HEK293 (cell line): Measurements from ENCODE around the gene TTC7B.

Source experiments
- CTCF ChIA-PET: fragments of 350-600 bp; formaldehyde crosslinking; extraction: SDS; loops from one replicate; lab custom pipeline; 2021; ENCODE audit warnings: antibody characterized with exemption; lab: Yijun Ruan, JAX
- POLR2A ChIA-PET: fragments of 300-600 bp; formaldehyde crosslinking; extraction: SDS; loops from one replicate; lab custom pipeline; 2020; ENCODE audit warnings: antibody characterized with exemption, inconsistent platforms; lab: Yijun Ruan, JAX
- H3K27ac ChIP-seq: fragments of 200-500 bp; sonication (Bioruptor generic); 2 replicates; pipeline ENCODE4 v1.5.1; 2014; ENCODE audit warnings: low read depth, low read length, control low read depth, inconsistent platforms; ENCODE audit errors: extremely low read depth
- H3K36me3 ChIP-seq, 2 experiments: fragments of 200-500 bp in 1 of 2; sonication (Bioruptor generic) in 1 of 2; 1 replicate in 1 of 2; 2 replicates in 1 of 2; pipeline ENCODE4 v1.5.1; 2014 to 2017; ENCODE audit warnings: inconsistent platforms in 2 of 2, low read length in 2 of 2; ENCODE audit not compliant: control insufficient read depth in 2 of 2, insufficient read depth in 1 of 2
- H3K4me1 ChIP-seq: fragments of 200-500 bp; sonication (Bioruptor generic); 2 replicates; pipeline ENCODE4 v1.5.1; 2014; ENCODE audit warnings: mild to moderate bottlenecking, low read length, inconsistent platforms; ENCODE audit not compliant: control insufficient read depth, insufficient read depth
- H3K4me3 ChIP-seq: 2 replicates; pipeline ENCODE4 v1.5.1; 2011; ENCODE audit warnings: low read depth, mild to moderate bottlenecking, control low read depth, low read length, moderate library complexity
- H3K9me3 ChIP-seq: fragments of 200-500 bp; sonication (Bioruptor generic); 2 replicates; pipeline ENCODE4 v1.5.1; 2014; ENCODE audit warnings: low read depth, low read length, inconsistent platforms; ENCODE audit not compliant: control insufficient read depth, insufficient read depth
- HOXA7 ChIP-seq: sonication (generic); formaldehyde crosslinking; IDR thresholded peaks from 2 replicates; pipeline ENCODE4 v1.8.1; 2022; ENCODE audit warnings: missing genetic modification reagents, borderline replicate concordance
- IKZF3 ChIP-seq: fragments of 450-650 bp; IDR thresholded peaks from 2 replicates; pipeline ENCODE4 v1.5.0; 2018; ENCODE audit warnings: missing biosample characterization, mild to moderate bottlenecking, missing genetic modification characterization, moderate library complexity
- KLF10 ChIP-seq: fragments of 450-650 bp; IDR thresholded peaks from 2 replicates; pipeline ENCODE4 v1.5.1; 2018; ENCODE audit warnings: missing biosample characterization, mild to moderate bottlenecking, missing genetic modification characterization
- SP7 ChIP-seq: fragments of 450-650 bp; formaldehyde crosslinking; IDR thresholded peaks from 2 replicates; pipeline ENCODE4 v1.5.1; 2016; ENCODE audit warnings: missing biosample characterization, missing genetic modification characterization
- YY2 ChIP-seq: fragments of 450-650 bp; formaldehyde crosslinking; IDR thresholded peaks from 2 replicates; pipeline ENCODE4 v1.5.1; 2016; ENCODE audit warnings: missing biosample characterization, missing genetic modification characterization
- ZNF112 ChIP-seq: fragments of 450-650 bp; formaldehyde crosslinking; IDR thresholded peaks from 2 replicates; pipeline ENCODE4 v1.5.0; 2017; ENCODE audit warnings: missing biosample characterization, missing genetic modification characterization
- ZNF133 ChIP-seq: fragments of 450-650 bp; formaldehyde crosslinking; IDR thresholded peaks from 2 replicates; pipeline ENCODE4 v1.5.1; 2016; ENCODE audit warnings: missing biosample characterization, missing genetic modification characterization
- ZNF23 ChIP-seq: fragments of 450-650 bp; formaldehyde crosslinking; IDR thresholded peaks from 2 replicates; pipeline ENCODE4 v1.5.1; 2016; ENCODE audit warnings: missing biosample characterization, missing genetic modification characterization, borderline replicate concordance
- ZNF48 ChIP-seq: fragments of 450-650 bp; formaldehyde crosslinking; IDR thresholded peaks from 2 replicates; pipeline ENCODE4 v1.5.1; 2016; ENCODE audit warnings: missing biosample characterization, missing genetic modification characterization
- ZNF521 ChIP-seq: fragments of 450-650 bp; formaldehyde crosslinking; IDR thresholded peaks from 2 replicates; pipeline ENCODE4 v1.5.1; 2017; ENCODE audit warnings: missing biosample characterization, mild to moderate bottlenecking, missing genetic modification characterization
- ZNF677 ChIP-seq: fragments of 450-650 bp; IDR thresholded peaks from 2 replicates; pipeline ENCODE4 v1.5.0; 2018; ENCODE audit warnings: missing biosample characterization, mild to moderate bottlenecking, missing genetic modification characterization, moderate library complexity
- ZSCAN23 ChIP-seq: fragments of 450-650 bp; formaldehyde crosslinking; IDR thresholded peaks from 2 replicates; pipeline ENCODE4 v1.5.1; 2016; ENCODE audit warnings: missing biosample characterization, missing genetic modification characterization
- TF ChIP-seq, protein P1 (sequence below): fragments of 450-650 bp; formaldehyde crosslinking; IDR thresholded peaks from 2 replicates; pipeline ENCODE4 v1.5.1; 2016; ENCODE audit warnings: missing biosample characterization, missing genetic modification characterization
- TF ChIP-seq, protein P2 (sequence below): fragments of 450-650 bp; formaldehyde crosslinking; IDR thresholded peaks from 2 replicates; pipeline ENCODE4 v1.5.1; 2016; ENCODE audit warnings: missing biosample characterization, missing genetic modification characterization
- TF ChIP-seq, protein P3 (sequence below): fragments of 450-650 bp; formaldehyde crosslinking; IDR thresholded peaks from 2 replicates; pipeline ENCODE4 v1.5.1; 2017; ENCODE audit warnings: missing biosample characterization, missing genetic modification characterization
- TF ChIP-seq, protein P4 (sequence below): fragments of 450-650 bp; formaldehyde crosslinking; IDR thresholded peaks from 2 replicates; pipeline ENCODE4 v1.5.1; 2016; ENCODE audit warnings: missing biosample characterization, missing genetic modification characterization, low read depth
- TF ChIP-seq, protein P5 (sequence below): fragments of 450-650 bp; formaldehyde crosslinking; IDR thresholded peaks from 2 replicates; pipeline ENCODE4 v1.5.1; 2016; ENCODE audit warnings: missing biosample characterization, missing genetic modification characterization
- TF ChIP-seq, protein P6 (sequence below): fragments of 450-650 bp; IDR thresholded peaks from 2 replicates; pipeline ENCODE4 v1.5.1; 2018; ENCODE audit warnings: missing biosample characterization, mild to moderate bottlenecking, missing genetic modification characterization

The TTC7B gene

DNA sequence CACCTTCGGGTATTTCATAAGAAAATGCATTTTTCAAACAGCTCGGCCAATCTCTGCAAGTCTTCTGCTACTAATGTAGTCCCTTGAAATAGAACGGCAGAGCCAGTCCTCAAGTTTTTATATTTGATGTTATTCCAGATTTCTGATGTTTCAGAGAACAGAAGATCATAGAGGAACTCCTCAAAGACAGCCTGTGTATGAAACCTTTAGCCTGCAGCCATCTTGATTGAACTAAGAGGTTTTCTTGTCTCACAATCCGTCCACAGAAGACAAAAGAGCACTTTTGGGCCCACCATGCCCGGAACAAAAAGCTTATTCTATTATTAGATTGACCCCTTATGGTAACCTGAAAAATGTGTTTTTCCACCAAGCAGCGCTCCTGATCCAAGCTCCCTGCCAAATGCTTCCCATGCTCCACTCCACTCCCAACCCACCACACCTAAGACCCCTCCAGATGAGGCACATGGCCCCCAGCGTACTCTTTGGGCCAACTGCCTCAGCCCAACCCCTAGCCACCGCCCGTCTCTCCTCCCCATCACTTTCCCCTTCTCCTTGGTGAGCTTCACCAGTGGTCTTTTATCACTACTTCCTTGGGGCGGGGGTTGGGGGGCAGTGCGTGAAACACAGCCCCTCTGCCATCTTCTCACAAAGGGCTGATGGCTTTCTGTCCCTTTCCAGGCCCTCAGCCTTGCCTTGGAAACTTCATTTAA is 243.6 kb downstream of the TTC7B start:
- no peak overlapping the region for H3K4me3 ChIP-seq
- H3K27ac ChIP-seq, result no peak overlapping the region
- ChIA-PET CTCF (interaction anchor here (0.8 kb wide), 1 partner anchor 125 kb away, joined by 3 read pairs; no protein-coding TSS in a partner anchor), POLR2A (no interaction called here)
- peaks cover 0 to 15% of the 10 kb centered on the region in 2 experiments; a peak in 1 of 3 replicates for H3K36me3 ChIP-seq
- no peaks in the 10 kb centered on the region for H3K9me3 ChIP-seq
- no peaks in the 10 kb centered on the region for H3K4me1 ChIP-seq
- TF ChIP-seq SP7 (tag by site-specific recombination) (no peak), ZNF23 (tag by site-specific recombination) (no peak), ZNF521 (tag by site-specific recombination) (no peak), ZNF133 (tag by site-specific recombination) (no peak), ZNF112 (tag by site-specific recombination) (no peak), ZSCAN23 (tag by site-specific recombination) (no peak)
- TF ChIP-seq, protein P1, sequence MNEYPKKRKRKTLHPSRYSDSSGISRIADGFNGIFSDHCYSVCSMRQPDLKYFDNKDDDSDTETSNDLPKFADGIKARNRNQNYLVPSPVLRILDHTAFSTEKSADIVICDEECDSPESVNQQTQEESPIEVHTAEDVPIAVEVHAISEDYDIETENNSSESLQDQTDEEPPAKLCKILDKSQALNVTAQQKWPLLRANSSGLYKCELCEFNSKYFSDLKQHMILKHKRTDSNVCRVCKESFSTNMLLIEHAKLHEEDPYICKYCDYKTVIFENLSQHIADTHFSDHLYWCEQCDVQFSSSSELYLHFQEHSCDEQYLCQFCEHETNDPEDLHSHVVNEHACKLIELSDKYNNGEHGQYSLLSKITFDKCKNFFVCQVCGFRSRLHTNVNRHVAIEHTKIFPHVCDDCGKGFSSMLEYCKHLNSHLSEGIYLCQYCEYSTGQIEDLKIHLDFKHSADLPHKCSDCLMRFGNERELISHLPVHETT (tag by site-specific recombination), result no peak
- TF ChIP-seq, protein P2, sequence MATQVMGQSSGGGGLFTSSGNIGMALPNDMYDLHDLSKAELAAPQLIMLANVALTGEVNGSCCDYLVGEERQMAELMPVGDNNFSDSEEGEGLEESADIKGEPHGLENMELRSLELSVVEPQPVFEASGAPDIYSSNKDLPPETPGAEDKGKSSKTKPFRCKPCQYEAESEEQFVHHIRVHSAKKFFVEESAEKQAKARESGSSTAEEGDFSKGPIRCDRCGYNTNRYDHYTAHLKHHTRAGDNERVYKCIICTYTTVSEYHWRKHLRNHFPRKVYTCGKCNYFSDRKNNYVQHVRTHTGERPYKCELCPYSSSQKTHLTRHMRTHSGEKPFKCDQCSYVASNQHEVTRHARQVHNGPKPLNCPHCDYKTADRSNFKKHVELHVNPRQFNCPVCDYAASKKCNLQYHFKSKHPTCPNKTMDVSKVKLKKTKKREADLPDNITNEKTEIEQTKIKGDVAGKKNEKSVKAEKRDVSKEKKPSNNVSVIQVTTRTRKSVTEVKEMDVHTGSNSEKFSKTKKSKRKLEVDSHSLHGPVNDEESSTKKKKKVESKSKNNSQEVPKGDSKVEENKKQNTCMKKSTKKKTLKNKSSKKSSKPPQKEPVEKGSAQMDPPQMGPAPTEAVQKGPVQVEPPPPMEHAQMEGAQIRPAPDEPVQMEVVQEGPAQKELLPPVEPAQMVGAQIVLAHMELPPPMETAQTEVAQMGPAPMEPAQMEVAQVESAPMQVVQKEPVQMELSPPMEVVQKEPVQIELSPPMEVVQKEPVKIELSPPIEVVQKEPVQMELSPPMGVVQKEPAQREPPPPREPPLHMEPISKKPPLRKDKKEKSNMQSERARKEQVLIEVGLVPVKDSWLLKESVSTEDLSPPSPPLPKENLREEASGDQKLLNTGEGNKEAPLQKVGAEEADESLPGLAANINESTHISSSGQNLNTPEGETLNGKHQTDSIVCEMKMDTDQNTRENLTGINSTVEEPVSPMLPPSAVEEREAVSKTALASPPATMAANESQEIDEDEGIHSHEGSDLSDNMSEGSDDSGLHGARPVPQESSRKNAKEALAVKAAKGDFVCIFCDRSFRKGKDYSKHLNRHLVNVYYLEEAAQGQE, result no peak

DNA sequence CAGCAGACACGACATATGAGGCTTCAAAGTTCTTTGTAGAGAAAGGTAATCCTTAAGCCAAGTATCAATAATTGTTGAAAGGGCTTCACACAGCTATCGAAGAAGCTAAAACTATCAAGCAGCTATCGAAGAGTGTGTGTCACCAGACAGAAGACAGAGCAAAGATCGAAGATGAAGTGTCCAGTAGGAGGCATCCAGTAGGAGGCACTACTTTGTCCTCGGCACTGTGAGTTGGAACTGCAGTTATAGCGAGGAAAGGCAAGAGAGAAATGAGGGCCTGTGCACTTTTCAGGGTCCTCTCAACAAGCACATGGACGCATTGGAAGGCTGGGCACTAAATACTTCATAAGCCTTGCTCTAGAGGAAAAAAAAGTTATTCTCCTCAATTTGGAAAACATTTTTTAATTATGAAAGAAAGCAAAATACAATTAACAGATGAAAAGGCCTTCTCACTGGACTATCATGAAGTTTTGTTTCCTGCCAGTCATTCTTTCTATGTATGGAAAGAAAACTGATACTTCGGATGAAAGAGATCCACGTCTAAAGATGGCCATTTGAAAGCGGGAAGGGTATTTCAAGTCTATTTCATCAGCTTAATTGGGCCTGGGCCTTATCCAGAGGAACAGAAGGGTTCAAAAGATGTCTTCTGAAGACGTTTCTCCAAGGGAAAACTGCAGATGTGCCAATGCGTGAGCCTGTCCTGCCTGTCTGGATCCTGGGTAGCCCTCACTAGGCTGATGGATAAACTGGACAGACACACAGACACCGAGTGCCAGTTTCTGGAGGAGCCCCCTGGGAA is 244.9 kb downstream of the TTC7B start:
- no peak overlapping the region for H3K27ac ChIP-seq
- no peaks in the 10 kb centered on the region for H3K9me3 ChIP-seq
- H3K36me3 ChIP-seq, result peaks cover 0 to 10% of the 10 kb centered on the region in 2 experiments; a peak in 1 of 3 replicates
- CTCF ChIA-PET, result interaction anchor here (0.6 to 1.3 kb wide), 3 partner anchors 29 to 126 kb away, joined by 3 to 4 read pairs (median 3); no protein-coding TSS in a partner anchor
- TF ChIP-seq, protein P1 (tag by site-specific recombination), result no peak
- TF ChIP-seq, protein P3, sequence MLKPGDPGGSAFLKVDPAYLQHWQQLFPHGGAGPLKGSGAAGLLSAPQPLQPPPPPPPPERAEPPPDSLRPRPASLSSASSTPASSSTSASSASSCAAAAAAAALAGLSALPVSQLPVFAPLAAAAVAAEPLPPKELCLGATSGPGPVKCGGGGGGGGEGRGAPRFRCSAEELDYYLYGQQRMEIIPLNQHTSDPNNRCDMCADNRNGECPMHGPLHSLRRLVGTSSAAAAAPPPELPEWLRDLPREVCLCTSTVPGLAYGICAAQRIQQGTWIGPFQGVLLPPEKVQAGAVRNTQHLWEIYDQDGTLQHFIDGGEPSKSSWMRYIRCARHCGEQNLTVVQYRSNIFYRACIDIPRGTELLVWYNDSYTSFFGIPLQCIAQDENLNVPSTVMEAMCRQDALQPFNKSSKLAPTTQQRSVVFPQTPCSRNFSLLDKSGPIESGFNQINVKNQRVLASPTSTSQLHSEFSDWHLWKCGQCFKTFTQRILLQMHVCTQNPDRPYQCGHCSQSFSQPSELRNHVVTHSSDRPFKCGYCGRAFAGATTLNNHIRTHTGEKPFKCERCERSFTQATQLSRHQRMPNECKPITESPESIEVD (tag by site-specific recombination), result no peak
- TF ChIP-seq IKZF3 (tag by site-specific recombination) (no peak), KLF10 (tag by site-specific recombination) (no peak), HOXA7 (CRISPR knock-in tag) (no peak), YY2 (tag by site-specific recombination) (no peak), ZNF133 (tag by site-specific recombination) (no peak), ZNF677 (no peak), ZNF48 (tag by site-specific recombination) (no peak)
- TF ChIP-seq, protein P4, sequence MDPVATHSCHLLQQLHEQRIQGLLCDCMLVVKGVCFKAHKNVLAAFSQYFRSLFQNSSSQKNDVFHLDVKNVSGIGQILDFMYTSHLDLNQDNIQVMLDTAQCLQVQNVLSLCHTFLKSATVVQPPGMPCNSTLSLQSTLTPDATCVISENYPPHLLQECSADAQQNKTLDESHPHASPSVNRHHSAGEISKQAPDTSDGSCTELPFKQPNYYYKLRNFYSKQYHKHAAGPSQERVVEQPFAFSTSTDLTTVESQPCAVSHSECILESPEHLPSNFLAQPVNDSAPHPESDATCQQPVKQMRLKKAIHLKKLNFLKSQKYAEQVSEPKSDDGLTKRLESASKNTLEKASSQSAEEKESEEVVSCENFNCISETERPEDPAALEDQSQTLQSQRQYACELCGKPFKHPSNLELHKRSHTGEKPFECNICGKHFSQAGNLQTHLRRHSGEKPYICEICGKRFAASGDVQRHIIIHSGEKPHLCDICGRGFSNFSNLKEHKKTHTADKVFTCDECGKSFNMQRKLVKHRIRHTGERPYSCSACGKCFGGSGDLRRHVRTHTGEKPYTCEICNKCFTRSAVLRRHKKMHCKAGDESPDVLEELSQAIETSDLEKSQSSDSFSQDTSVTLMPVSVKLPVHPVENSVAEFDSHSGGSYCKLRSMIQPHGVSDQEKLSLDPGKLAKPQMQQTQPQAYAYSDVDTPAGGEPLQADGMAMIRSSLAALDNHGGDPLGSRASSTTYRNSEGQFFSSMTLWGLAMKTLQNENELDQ (tag by site-specific recombination), result no peak
- TF ChIP-seq, protein P5, sequence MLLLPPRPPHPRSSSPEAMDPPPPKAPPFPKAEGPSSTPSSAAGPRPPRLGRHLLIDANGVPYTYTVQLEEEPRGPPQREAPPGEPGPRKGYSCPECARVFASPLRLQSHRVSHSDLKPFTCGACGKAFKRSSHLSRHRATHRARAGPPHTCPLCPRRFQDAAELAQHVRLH, result no peak
- TF ChIP-seq, protein P6, sequence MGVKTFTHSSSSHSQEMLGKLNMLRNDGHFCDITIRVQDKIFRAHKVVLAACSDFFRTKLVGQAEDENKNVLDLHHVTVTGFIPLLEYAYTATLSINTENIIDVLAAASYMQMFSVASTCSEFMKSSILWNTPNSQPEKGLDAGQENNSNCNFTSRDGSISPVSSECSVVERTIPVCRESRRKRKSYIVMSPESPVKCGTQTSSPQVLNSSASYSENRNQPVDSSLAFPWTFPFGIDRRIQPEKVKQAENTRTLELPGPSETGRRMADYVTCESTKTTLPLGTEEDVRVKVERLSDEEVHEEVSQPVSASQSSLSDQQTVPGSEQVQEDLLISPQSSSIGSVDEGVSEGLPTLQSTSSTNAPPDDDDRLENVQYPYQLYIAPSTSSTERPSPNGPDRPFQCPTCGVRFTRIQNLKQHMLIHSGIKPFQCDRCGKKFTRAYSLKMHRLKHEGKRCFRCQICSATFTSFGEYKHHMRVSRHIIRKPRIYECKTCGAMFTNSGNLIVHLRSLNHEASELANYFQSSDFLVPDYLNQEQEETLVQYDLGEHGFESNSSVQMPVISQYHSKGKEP (tag by site-specific recombination), result no peak
- TF ChIP-seq, all 188 proteins: peak for 0
- Histone ChIP-seq H3K4me1 (no peaks in the 10 kb centered on the region), H3K4me3 (no peak overlapping the region)
- POLR2A ChIA-PET, result no interaction called here
